CD4-positive, alpha-beta memory T cell (primary cell): Measurements from ENCODE around the gene CALN1. TPM values are rescaled to one million over a fixed set of nuclear protein-coding genes. Genes with fewer than 3 reads are reported as not detected.

ENCODE experiments used
- CTCF ChIA-PET: fragments of 350-600 bp; sonication (Branson Sonifier 250); formaldehyde crosslinking; loops from one replicate; lab custom pipeline; 2021; ENCODE audit warnings: inconsistent platforms; ENCODE audit not compliant: partially characterized antibody; lab: Charles Lee
- POLR2A ChIA-PET: fragments of 350-600 bp; sonication (Branson Sonifier 250); formaldehyde crosslinking; loops from one replicate; lab custom pipeline; 2021; ENCODE audit not compliant: partially characterized antibody; lab: Charles Lee
- DNase-seq, 5 donors: peaks; one replicate each; pipeline versions ENCODE4 v3.0.0 to v3.0.0-alpha.2; 2020 to 2022; ENCODE audit warnings: mixed read lengths in 1 of 5
- H3K27ac ChIP-seq: one replicate; pipeline ENCODE4 v1.7.0; 2013; ENCODE audit warnings: low read depth, low read length
- H3K27me3 ChIP-seq: 2 replicates; pipeline ENCODE4 v1.7.0; 2013; ENCODE audit warnings: mild to moderate bottlenecking, low read length, moderate library complexity; ENCODE audit not compliant: insufficient read depth
- H3K36me3 ChIP-seq: 2 replicates; pipeline ENCODE4 v1.7.0; 2013; ENCODE audit warnings: mild to moderate bottlenecking, low read length, moderate library complexity; ENCODE audit not compliant: insufficient read depth
- H3K4me1 ChIP-seq: 2 replicates; pipeline ENCODE4 v1.7.0; 2013; ENCODE audit warnings: mild to moderate bottlenecking, low read length, moderate library complexity; ENCODE audit not compliant: insufficient read depth
- H3K4me3 ChIP-seq, 2 donors: one replicate each; pipeline ENCODE4 v1.7.0; 2013; ENCODE audit warnings: low read length in 2 of 2, mild to moderate bottlenecking in 1 of 2
- H3K9me3 ChIP-seq, 2 donors: one replicate each; pipeline ENCODE4 v1.7.0; 2013; ENCODE audit warnings: low read length in 2 of 2, control low read depth in 1 of 2; ENCODE audit not compliant: control insufficient read depth in 1 of 2
- H3K27ac Mint-ChIP-seq, 7 donors: one replicate each; pipeline ENCODE4 v1.8.0; 2020 to 2021; ENCODE audit warnings: mixed read lengths in 7 of 7, mild to moderate bottlenecking in 6 of 7, inconsistent platforms in 3 of 7, moderate library complexity in 3 of 7
- H3K27me3 Mint-ChIP-seq, 2 donors: one replicate each; pipeline ENCODE4 v1.8.0; 2020 to 2021; ENCODE audit warnings: mixed read lengths in 2 of 2
- H3K36me3 Mint-ChIP-seq, 2 donors: one replicate each; pipeline ENCODE4 v1.8.0; 2020 to 2021; ENCODE audit warnings: mixed read lengths in 2 of 2, inconsistent platforms in 1 of 2, mild to moderate bottlenecking in 1 of 2
- H3K4me1 Mint-ChIP-seq, 4 donors: one replicate each; pipeline ENCODE4 v1.8.0; 2020 to 2021; ENCODE audit warnings: mixed read lengths in 4 of 4, mild to moderate bottlenecking in 1 of 4
- H3K4me3 Mint-ChIP-seq, 8 donors: one replicate each; pipeline ENCODE4 v1.8.0; 2020 to 2021; ENCODE audit warnings: mixed read lengths in 8 of 8, mild to moderate bottlenecking in 7 of 8, moderate library complexity in 6 of 8, inconsistent platforms in 3 of 8
- H3K9me3 Mint-ChIP-seq, 8 donors: one replicate each; pipeline ENCODE4 v1.8.0; 2020 to 2021; ENCODE audit warnings: mixed read lengths in 8 of 8, mild to moderate bottlenecking in 5 of 8, inconsistent platforms in 3 of 8, moderate library complexity in 1 of 8
- intact Hi-C: fragments of 100-400 bp; cut with micrococcal nuclease; formaldehyde crosslinking; loops from one replicate; pipeline ENCODE4 v1.15.1; 2023
- polyA plus RNA-seq, 2 donors: library from polyadenylated mRNA; unstranded; fragments of 300-500 nt; fragmentation: Illumina TruSeq; gene quantifications; one replicate each; pipeline ENCODE4 v1.2.3, GENCODE V29; 2021
- total RNA-seq, 2 experiments: library from RNA; stranded (reverse); gene quantifications; one replicate each; pipeline ENCODE4 v1.2.3, GENCODE V29; 2021

The CALN1 gene
- total and polyA plus RNA-seq, 4 experiments from 2014 or later: not detected

GRCh38 chr7:72032934-72033333, 379.2 kb downstream of the CALN1 start:
- no peak overlapping the region for H3K4me3 ChIP-seq
- no peak overlapping the region for H3K4me3 Mint-ChIP-seq
- no peaks in the 10 kb centered on the region for H3K36me3 Mint-ChIP-seq
- intact Hi-C loops: no loop called here
- no peaks in the 10 kb centered on the region for H3K27me3 ChIP-seq
- no peak for DNase-seq
- H3K4me1 Mint-ChIP-seq: no peaks in the 10 kb centered on the region
- no peaks in the 10 kb centered on the region for H3K4me1 ChIP-seq
- ChIA-PET POLR2A (no interaction called here), CTCF (no interaction called here)
- H3K9me3 Mint-ChIP-seq: peaks cover 0 to 34% (median 21%) of the 10 kb centered on the region in 8 donors
- H3K27ac ChIP-seq: no peak overlapping the region
- H3K36me3 ChIP-seq: no peaks in the 10 kb centered on the region
- no peak overlapping the region for H3K27ac Mint-ChIP-seq
- no peaks in the 10 kb centered on the region for H3K27me3 Mint-ChIP-seq
- H3K9me3 ChIP-seq: no peaks in the 10 kb centered on the region

GRCh38 chr7:72030994-72031667, 381.0 kb downstream of the CALN1 start:
- POLR2A ChIA-PET: no interaction called here
- H3K36me3 Mint-ChIP-seq: no peaks in the 10 kb centered on the region
- Histone ChIP-seq H3K4me1 (no peaks in the 10 kb centered on the region), H3K27me3 (no peaks in the 10 kb centered on the region), H3K27ac (no peak overlapping the region), H3K4me3 (no peak overlapping the region), H3K36me3 (no peaks in the 10 kb centered on the region), H3K9me3 (no peaks in the 10 kb centered on the region)
- H3K9me3 Mint-ChIP-seq: peaks cover 2 to 34% (median 23%) of the 10 kb centered on the region in 8 donors
- no peaks in the 10 kb centered on the region for H3K27me3 Mint-ChIP-seq
- H3K27ac Mint-ChIP-seq: no peak overlapping the region
- no peak overlapping the region for H3K4me3 Mint-ChIP-seq
- intact Hi-C loops: no loop called here
- no peaks in the 10 kb centered on the region for H3K4me1 Mint-ChIP-seq
- DNase-seq: no peak
- CTCF ChIA-PET: no interaction called here

GRCh38 chr7:72028267-72028666, 383.9 kb downstream of the CALN1 start:
- ChIA-PET POLR2A (no interaction called here), CTCF (no interaction called here)
- no peaks in the 10 kb centered on the region for H3K27me3 ChIP-seq
- no peak overlapping the region for H3K27ac ChIP-seq
- H3K4me3 ChIP-seq: no peak overlapping the region
- no peaks in the 10 kb centered on the region for H3K4me1 ChIP-seq
- Mint-ChIP-seq H3K36me3 (no peaks in the 10 kb centered on the region), H3K27me3 (no peaks in the 10 kb centered on the region), H3K4me3 (no peak overlapping the region), H3K4me1 (no peaks in the 10 kb centered on the region), H3K27ac (no peak overlapping the region), H3K9me3 (peaks cover 2 to 30% (median 15%) of the 10 kb centered on the region in 8 donors)
- intact Hi-C loops: no loop called here
- no peak for DNase-seq
- H3K36me3 ChIP-seq: no peaks in the 10 kb centered on the region
- H3K9me3 ChIP-seq: no peaks in the 10 kb centered on the region

GRCh38 chr7:72025381-72025960, 386.7 kb downstream of the CALN1 start:
- CTCF ChIA-PET: no interaction called here
- Histone ChIP-seq H3K9me3 (no peaks in the 10 kb centered on the region), H3K27ac (no peak overlapping the region), H3K36me3 (no peaks in the 10 kb centered on the region), H3K4me3 (no peak overlapping the region), H3K27me3 (no peaks in the 10 kb centered on the region), H3K4me1 (no peaks in the 10 kb centered on the region)
- POLR2A ChIA-PET: no interaction called here
- H3K27ac Mint-ChIP-seq: no peak overlapping the region
- intact Hi-C loops: no loop called here
- DNase-seq: no peak
- H3K4me1 Mint-ChIP-seq: no peaks in the 10 kb centered on the region
- H3K27me3 Mint-ChIP-seq: no peaks in the 10 kb centered on the region
- no peak overlapping the region for H3K4me3 Mint-ChIP-seq
- H3K9me3 Mint-ChIP-seq: peaks cover 0 to 31% (median 11%) of the 10 kb centered on the region in 8 donors
- no peaks in the 10 kb centered on the region for H3K36me3 Mint-ChIP-seq

GRCh38 chr7:72023926-72024325, 388.2 kb downstream of the CALN1 start:
- H3K27ac Mint-ChIP-seq: no peak overlapping the region
- ChIA-PET CTCF (no interaction called here), POLR2A (no interaction called here)
- H3K27me3 Mint-ChIP-seq: no peaks in the 10 kb centered on the region
- no peak for DNase-seq
- no peaks in the 10 kb centered on the region for H3K27me3 ChIP-seq
- no peak overlapping the region for H3K4me3 ChIP-seq
- intact Hi-C loops: no loop called here
- H3K36me3 ChIP-seq: no peaks in the 10 kb centered on the region
- H3K9me3 ChIP-seq: no peaks in the 10 kb centered on the region
- no peaks in the 10 kb centered on the region for H3K4me1 ChIP-seq
- H3K36me3 Mint-ChIP-seq: no peaks in the 10 kb centered on the region
- peaks cover 0 to 22% (median 11%) of the 10 kb centered on the region in 8 donors for H3K9me3 Mint-ChIP-seq
- peak overlapping the region in 1 of 8 donors; percentile 0 for H3K4me3 Mint-ChIP-seq
- H3K4me1 Mint-ChIP-seq: no peaks in the 10 kb centered on the region
- no peak overlapping the region for H3K27ac ChIP-seq

- H3K9me3 Mint-ChIP-seq: peaks cover 4 to 21% (median 10%) of the 10 kb centered on the region in 8 donors
- ChIA-PET POLR2A (no interaction called here), CTCF (no interaction called here)
- no peaks in the 10 kb centered on the region for H3K4me1 Mint-ChIP-seq
- H3K9me3 ChIP-seq: no peaks in the 10 kb centered on the region
- no peak overlapping the region for H3K27ac ChIP-seq
- no peak for DNase-seq
- H3K27me3 ChIP-seq: no peaks in the 10 kb centered on the region
- no peaks in the 10 kb centered on the region for H3K4me1 ChIP-seq
- H3K36me3 Mint-ChIP-seq: no peaks in the 10 kb centered on the region
- H3K4me3 ChIP-seq: no peak overlapping the region
- H3K27ac Mint-ChIP-seq: no peak overlapping the region
- no peaks in the 10 kb centered on the region for H3K36me3 ChIP-seq
- no peak overlapping the region for H3K4me3 Mint-ChIP-seq
- H3K27me3 Mint-ChIP-seq: no peaks in the 10 kb centered on the region
- intact Hi-C loops: no loop called here
Observed at GRCh38 chr7:72021716-72022115, 390.4 kb downstream of the CALN1 start.

- ChIA-PET POLR2A (no interaction called here), CTCF (no interaction called here)
- no peak for DNase-seq
- no peak overlapping the region for H3K4me3 ChIP-seq
- no peaks in the 10 kb centered on the region for H3K4me1 ChIP-seq
- H3K27me3 ChIP-seq: no peaks in the 10 kb centered on the region
- Mint-ChIP-seq H3K36me3 (no peaks in the 10 kb centered on the region), H3K9me3 (peaks cover 3 to 21% (median 9%) of the 10 kb centered on the region in 8 donors), H3K27ac (no peak overlapping the region), H3K4me3 (no peak overlapping the region), H3K27me3 (no peaks in the 10 kb centered on the region), H3K4me1 (no peaks in the 10 kb centered on the region)
- no peaks in the 10 kb centered on the region for H3K9me3 ChIP-seq
- H3K36me3 ChIP-seq: no peaks in the 10 kb centered on the region
- intact Hi-C loops: no loop called here
- no peak overlapping the region for H3K27ac ChIP-seq
Observed at GRCh38 chr7:72020311-72020710, 391.8 kb downstream of the CALN1 start.
